Activated CD8-positive, alpha-beta memory T cell treated with anti-CD3 and anti-CD28 coated beads, Interleukin-2, amount 50 U/mL, for 4 hours (primary cell): ENCODE measurements around the gene SLC40A1.

Experiments
- DNase-seq: peaks from one replicate; pipeline ENCODE4 v3.0.0-alpha.2; 2020

The SLC40A1 gene

DNA sequence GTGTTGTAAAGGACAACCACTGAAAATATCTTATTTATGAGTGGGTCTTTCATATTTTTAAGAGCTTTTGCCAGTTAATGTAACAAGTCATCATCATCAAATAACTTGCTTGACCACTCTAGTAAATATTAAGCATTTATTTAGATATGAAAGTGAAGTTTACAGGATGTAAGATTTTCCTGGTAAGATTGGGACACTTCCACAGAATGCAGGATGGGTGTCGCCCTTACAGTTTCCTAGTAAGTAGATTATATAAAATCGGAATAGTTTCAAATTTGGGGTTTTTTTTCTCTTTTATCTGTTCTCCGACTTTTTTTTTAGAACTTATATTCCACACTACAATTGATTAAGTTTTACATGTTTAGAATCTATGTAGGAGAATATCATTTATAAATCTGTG, 14.8 kb upstream of the SLC40A1 start:
- no peak for DNase-seq

- DNase-seq = no peak
These were observed 13.7 kb upstream of the SLC40A1 start for GRCh38 chr2:189594305-189594704.

- no peak for DNase-seq
These were observed 12.5 kb upstream of the SLC40A1 start for GRCh38 chr2:189593115-189593514.

DNA sequence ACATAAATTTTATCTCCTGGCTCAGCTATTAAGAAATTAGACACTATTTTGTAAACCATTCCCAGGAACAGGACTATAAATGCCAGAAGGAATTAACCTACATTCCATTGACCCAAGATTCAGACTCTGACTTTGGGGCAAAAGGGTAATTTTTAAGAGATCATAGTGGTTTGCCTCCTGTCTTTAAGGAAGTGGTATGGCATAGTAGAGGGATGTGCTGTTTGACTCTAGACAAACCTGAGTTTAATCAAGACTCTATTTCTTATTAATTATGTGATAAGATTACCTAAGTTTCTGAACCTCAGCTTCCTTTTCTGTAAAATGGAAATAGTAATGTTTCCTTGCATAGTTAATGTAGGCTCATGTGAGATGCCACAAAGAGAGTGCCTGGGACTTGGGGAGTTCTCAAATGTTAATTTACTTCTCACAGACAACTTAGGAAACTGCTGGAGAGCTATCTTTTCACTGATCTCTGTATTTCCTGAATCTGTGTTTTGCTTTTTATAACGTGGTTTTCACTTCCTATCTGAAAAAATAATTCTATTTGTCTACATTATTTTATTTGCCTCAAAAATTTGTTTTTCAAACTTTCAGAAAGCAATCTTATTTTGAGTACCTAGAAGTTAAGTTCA, 11.9 kb upstream of the SLC40A1 start:
- DNase-seq = no peak

GRCh38 chr2:189587780-189588179, 7.2 kb upstream of the SLC40A1 start:
- DNase-seq = no peak

- no peak for DNase-seq
These were observed 4.7 kb upstream of the SLC40A1 start for GRCh38 chr2:189585226-189585756.

GRCh38 chr2:189584686-189585085, 4.1 kb upstream of the SLC40A1 start:
- no peak for DNase-seq

- no peak for DNase-seq
These were observed 2.9 kb upstream of the SLC40A1 start for GRCh38 chr2:189583227-189584198.

- DNase-seq = no peak
These were observed 2.2 kb upstream of the SLC40A1 start for GRCh38 chr2:189582809-189583192.

DNA sequence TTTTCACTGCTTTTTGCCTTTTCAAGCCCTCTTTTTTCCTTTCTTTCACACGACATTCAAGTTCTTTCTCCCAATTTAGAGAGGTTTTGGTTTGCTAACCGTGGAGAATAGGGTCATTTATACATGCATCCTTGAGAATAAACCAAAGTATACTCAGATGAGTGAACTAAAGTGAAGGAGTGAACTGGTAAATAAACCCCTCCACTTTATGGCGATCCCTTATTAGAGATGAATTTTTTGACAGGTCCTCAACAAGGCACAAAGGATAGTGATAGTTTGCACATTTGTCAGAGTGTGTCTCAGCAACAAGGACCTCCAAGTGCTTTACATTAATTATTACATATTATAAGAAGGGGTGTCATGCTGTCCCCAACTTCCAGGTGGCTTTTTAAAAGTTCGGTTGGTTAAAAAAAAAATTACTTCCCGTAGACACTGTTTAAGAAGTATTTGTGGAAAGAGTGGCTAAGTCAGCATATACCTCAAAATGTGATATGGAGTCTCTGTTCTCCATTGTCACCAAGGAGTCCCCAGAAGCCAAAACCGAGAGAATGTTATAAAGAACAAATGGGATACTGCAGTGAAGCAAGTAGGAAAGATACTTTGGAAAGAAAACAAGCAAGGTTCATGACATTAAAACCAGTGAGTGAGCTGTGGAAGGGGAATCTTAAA, 1.7 kb upstream of the SLC40A1 start:
- no peak for DNase-seq

DNA sequence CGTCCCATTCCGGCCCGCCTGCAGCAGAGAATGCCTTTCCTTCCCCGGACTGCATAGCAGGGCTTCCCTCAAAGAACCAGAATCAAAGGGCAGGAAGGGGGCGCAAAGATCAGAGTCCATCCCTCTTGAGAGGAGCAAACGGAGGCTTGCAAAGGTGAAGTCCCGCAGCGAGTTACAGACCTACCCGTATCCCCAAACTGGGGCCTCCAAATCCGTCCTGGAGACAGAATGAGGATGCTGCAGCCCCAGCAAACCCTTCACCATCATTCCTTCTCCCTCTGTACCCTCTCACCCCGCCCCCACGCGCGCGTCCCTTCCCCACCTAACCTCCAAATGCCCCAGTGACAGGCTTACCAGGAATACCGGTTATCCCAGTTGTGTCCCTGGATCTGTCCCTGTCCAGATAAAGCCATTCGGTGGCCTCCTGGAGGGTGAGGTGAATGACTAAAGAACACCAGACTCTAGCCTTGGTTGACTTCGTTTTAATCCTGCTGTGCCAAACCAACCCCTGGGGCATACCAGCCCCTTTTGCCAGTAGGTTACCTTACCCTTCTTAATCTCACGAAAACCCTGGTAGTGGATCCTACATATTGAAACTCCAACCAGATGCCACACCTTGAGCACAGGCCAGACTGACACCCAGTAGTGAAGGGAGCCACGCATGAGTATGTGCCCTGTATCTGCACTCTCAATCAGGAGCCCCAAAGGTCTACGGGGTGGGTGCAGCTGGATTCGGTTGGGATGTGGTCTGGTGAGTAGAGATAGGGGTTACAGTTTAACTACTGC, 961 bp upstream of the SLC40A1 start:
- no peak for DNase-seq

DNA sequence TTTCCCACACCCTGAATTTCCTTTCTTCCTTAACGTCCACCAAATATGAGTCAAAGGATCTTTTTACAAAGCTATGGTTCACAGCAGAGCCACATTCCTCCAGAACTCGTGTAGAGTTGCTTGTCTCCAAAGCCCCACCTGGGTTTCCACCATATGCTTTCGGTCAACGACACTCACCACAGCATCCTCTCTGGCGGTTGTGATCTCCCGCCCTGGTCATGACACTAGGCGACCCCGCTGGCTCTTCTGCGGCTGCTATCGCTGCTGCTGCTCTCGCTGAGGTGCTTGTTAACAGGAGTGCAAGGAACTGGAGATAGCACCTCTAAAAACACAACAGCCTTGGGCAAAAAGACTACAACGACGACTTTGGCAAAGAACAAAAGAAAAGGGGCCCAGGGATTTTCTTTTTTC, 340 bp downstream of the SLC40A1 start:
- no peak for DNase-seq

DNA sequence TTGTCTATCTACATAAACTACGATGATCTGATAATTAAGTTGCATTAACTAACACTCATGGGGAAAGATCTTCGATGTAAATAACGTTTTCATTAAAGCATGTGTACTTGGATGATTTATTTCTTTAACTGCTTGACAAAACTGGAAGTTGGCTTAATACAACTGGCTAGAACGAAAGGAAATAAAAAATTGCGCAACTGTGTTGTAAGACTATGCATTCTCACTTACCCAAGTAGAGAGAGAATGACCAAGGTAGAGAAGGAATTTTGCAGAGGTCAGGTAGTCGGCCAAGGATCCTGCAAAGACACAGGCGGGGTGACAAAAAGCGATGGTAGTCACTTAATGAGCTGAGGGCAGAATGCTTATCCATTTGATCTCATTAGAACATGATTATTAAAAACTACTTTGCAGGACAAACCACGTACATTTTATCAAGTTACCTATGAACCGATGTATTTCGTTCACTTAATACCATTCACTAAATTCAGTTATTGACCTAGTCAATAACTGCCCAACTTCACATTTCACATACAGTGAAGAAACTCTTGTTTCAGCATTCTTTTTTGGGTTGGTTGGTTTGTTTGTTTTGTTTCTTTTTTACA, 900 bp downstream of the SLC40A1 start:
- DNase-seq = no peak

DNA sequence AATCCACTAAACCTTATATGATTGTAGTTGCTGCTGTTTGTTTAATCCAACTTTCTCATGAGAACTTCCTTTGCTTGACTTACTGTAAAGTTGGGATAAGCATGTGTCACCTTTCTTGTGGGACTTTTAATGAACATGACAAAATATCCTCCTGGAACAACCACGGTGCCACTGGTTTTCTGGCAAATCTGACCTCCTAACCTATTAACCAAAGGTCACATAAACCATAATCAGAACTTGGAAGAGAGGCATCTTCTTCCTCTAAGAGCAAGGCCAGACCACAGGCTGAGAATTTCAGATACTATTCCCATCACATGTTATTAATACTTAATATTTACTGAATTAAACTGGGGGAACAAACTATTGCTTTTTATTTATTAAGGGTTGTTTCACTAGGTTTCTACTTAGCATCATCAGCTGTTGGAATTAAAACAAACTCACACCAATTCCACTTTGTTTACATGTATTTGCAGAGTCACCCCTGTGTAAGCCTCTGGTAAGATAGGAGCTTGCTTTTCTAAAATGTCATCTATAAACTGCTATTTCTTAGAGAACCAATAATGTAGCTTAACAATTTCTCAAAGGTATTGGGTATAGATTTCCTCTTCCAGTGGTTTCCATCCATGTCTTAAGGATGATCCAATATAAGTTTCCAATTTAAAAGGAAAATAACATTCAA, 2.2 kb downstream of the SLC40A1 start:
- no peak for DNase-seq

GRCh38 chr2:189577121-189577520, 3.5 kb downstream of the SLC40A1 start:
- DNase-seq = no peak

GRCh38 chr2:189576396-189576795, 4.2 kb downstream of the SLC40A1 start:
- DNase-seq = no peak

DNA sequence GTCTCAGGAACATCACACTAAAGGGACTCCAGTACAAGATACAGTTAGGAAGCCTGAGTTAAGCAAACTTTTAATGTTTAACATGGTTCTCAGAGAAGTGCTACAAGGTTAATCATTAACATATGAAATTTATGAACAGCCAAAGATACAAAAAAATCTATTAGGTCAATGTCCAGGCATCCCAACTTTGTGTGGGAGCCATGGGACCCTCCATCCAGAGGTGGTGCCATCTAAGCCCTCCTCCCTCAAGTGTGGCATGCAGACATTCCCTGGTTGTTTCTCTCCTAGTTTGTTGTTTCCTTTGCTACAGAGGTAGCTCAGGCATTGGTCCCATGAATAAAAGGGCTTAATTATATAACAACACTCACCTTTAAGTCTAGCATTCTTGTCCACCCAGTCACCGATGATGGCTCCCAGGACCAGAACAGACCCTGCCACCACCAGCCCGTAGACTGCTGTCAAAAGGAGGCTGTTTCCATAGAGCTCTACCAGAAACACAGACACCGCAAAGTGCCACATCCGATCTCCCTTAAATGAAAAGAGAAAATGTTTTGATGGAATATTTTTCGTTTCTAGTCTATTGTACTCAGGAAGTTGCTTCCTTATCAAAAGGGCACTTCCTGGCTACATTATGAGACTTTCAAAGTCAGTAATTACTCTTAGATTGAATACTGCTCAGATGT, 5.7 kb downstream of the SLC40A1 start:
- no peak for DNase-seq

DNA sequence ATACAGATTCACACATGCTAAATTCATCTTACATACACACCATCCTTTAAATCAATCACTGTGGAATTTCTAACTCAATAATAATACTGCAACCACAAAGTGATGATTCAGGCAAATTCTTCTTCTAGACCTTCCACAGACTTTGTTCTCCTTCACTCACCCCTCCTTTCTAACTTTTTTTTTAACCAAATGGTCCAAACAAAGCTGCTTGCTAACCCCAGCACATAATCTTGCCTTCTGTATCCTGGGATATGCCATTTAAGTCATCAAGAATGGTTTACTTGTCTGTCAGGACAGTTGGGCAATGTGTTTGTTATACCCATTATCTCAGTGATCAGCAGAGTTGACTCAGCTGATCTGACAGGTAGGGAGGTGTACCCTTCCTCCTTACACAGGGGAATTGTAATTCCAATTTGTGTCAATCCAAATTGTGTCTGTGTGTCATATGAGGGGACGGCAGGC, 10.0 kb downstream of the SLC40A1 start:
- DNase-seq = no peak

DNA sequence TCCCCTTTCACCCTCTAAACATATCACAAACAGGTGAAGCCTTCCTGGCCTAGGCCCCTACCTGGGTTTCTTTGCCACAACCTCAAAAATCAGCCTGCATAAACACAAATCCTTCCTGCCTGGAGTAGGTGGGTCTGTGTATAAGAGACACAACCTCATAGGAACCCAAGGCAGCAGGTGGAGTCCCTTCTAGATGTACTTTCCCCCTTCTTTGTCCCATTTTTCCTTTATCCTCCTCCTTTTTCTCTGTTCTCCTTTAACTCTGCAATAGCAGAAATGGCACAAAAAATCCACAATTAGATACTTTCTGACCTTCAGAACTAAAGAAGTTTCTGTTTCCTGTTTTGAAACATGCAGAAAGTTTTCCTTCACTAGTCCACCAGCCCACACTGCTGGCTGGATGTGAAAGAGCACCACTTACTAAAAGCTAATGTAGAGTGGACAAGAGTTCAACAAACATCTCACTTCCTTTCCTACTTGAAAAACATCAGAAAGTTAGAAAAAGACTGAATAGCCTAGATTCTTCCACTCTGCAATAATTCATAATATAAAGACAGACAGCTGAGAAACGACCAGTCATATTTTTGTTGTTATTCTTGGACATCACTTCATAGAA, 11.2 kb downstream of the SLC40A1 start:
- no peak for DNase-seq

GRCh38 chr2:189566046-189566445, 14.5 kb downstream of the SLC40A1 start:
- no peak for DNase-seq
